GM19193 (cell line): Measurements from ENCODE around the gene EDIL3.

Experiments
- POLR2A ChIP-seq: IDR thresholded peaks from 4 replicates; pipeline ENCODE4 v1.6.1; 2011; ENCODE audit not compliant: insufficient read depth, insufficient read length; ENCODE audit errors: extremely low read depth

Gene EDIL3

GRCh38 chr5:83919071-83920041 lies 465.3 kb downstream of the EDIL3 start:
- TF ChIP-seq POLR2A: no peak

- TF ChIP-seq POLR2A: no peak
Observed at GRCh38 chr5:83917261-83917908, 467.3 kb downstream of the EDIL3 start.

- TF ChIP-seq POLR2A: no peak
Observed at GRCh38 chr5:83914662-83915418, 469.8 kb downstream of the EDIL3 start.

- TF ChIP-seq POLR2A: no peak
Observed at GRCh38 chr5:83914199-83914598, 470.5 kb downstream of the EDIL3 start.

GRCh38 chr5:83913593-83913992 lies 471.1 kb downstream of the EDIL3 start:
- TF ChIP-seq POLR2A: no peak

GRCh38 chr5:83911367-83911919 lies 473.2 kb downstream of the EDIL3 start:
- TF ChIP-seq POLR2A: no peak

GRCh38 chr5:83900306-83900705 lies 484.4 kb downstream of the EDIL3 start:
- no peak for TF ChIP-seq POLR2A

- TF ChIP-seq POLR2A: no peak
Observed at GRCh38 chr5:83899326-83899970, 485.2 kb downstream of the EDIL3 start.

- no peak for TF ChIP-seq POLR2A
Observed at GRCh38 chr5:83895860-83896259, 488.8 kb downstream of the EDIL3 start.

- TF ChIP-seq POLR2A: no peak
Observed at GRCh38 chr5:83891261-83891660, 493.4 kb downstream of the EDIL3 start.
